ENCODE data around the gene FAM89B.

The FAM89B gene

GRCh38 chr11:65575568-65576231 lies 3.4 kb downstream of the FAM89B start, which contains the start of gene EHBP1L1:
TSS of gene EHBP1L1 (plus strand) at chr11:65576053. CDS start at chr11:65576303, 250 bp downstream.
- DNase-seq = peak; percentile 72

- DNase-seq = peak; percentile 29
Measured at GRCh38 chr11:65576232-65576866, 4.0 kb downstream of the FAM89B start.

- peak; percentile 40 for DNase-seq
Measured at GRCh38 chr11:65576867-65577755, 4.8 kb downstream of the FAM89B start.

- DNase-seq = no peak
Measured at GRCh38 chr11:65577756-65578109, 5.4 kb downstream of the FAM89B start.

- DNase-seq = no peak
Measured at GRCh38 chr11:65578134-65578533, 5.8 kb downstream of the FAM89B start.

- no peak for DNase-seq
Measured at GRCh38 chr11:65578667-65579066, 6.3 kb downstream of the FAM89B start.

- no peak for DNase-seq
Measured at GRCh38 chr11:65579291-65579690, 7.0 kb downstream of the FAM89B start.

- no peak for DNase-seq
Measured at GRCh38 chr11:65580031-65580692, 7.8 kb downstream of the FAM89B start.

GRCh38 chr11:65580756-65581155 lies 8.4 kb downstream of the FAM89B start:
- no peak for DNase-seq

GRCh38 chr11:65581928-65582327 lies 9.6 kb downstream of the FAM89B start:
- no peak for DNase-seq

- DNase-seq = no peak
Measured at GRCh38 chr11:65583589-65583988, 11.3 kb downstream of the FAM89B start.

GRCh38 chr11:65584106-65584505 lies 11.8 kb downstream of the FAM89B start:
- no peak for DNase-seq

GRCh38 chr11:65584723-65585171 lies 12.4 kb downstream of the FAM89B start:
- no peak for DNase-seq

GRCh38 chr11:65585396-65586246 lies 13.3 kb downstream of the FAM89B start:
- no peak for DNase-seq

GRCh38 chr11:65586247-65586630 lies 13.9 kb downstream of the FAM89B start:
- DNase-seq = no peak

GRCh38 chr11:65586676-65587075 lies 14.3 kb downstream of the FAM89B start:
- DNase-seq = no peak

GRCh38 chr11:65588199-65589054 lies 16.1 kb downstream of the FAM89B start:
- DNase-seq = peak; percentile 74

GRCh38 chr11:65589444-65590239 lies 17.3 kb downstream of the FAM89B start:
- peak; percentile 36 for DNase-seq

GRCh38 chr11:65590240-65590738 lies 18.0 kb downstream of the FAM89B start:
- DNase-seq = no peak
